Left lobe of liver (tissue), 2 donors: ENCODE results near the gene ANXA2R. TPM values are rescaled to one million over a fixed set of nuclear protein-coding genes. Genes with fewer than 3 reads are reported as not detected.
"Not testable (repeated sequence)": the region's sequence is repeated elsewhere in the genome, so short reads cannot be mapped to it uniquely, and the experiment has no call there.

Source experiments
- ATAC-seq: fragments of 200-7000 bp; cut with Tn5 transposase; one replicate; pipeline ENCODE4 v1.9.1; 2020; ENCODE audit warnings: mild to moderate bottlenecking, moderate library complexity
- DNase-seq: peaks from one replicate; pipeline ENCODE4 v3.0.0-alpha.2; 2020; ENCODE audit warnings: low spot score
- total RNA-seq: library from RNA; stranded (reverse); gene quantifications from one replicate; pipeline ENCODE4 v1.2.1, GENCODE V29; 2021
- donor health status: DM: no; HTN: no; CAD: no; lungs with moderate emphysema.
- donor health status: DM: no; HTN: yes; CAD: no.

Gene ANXA2R
- total RNA-seq, 1 donor from 2014 or later, result 0.35 TPM

DNA sequence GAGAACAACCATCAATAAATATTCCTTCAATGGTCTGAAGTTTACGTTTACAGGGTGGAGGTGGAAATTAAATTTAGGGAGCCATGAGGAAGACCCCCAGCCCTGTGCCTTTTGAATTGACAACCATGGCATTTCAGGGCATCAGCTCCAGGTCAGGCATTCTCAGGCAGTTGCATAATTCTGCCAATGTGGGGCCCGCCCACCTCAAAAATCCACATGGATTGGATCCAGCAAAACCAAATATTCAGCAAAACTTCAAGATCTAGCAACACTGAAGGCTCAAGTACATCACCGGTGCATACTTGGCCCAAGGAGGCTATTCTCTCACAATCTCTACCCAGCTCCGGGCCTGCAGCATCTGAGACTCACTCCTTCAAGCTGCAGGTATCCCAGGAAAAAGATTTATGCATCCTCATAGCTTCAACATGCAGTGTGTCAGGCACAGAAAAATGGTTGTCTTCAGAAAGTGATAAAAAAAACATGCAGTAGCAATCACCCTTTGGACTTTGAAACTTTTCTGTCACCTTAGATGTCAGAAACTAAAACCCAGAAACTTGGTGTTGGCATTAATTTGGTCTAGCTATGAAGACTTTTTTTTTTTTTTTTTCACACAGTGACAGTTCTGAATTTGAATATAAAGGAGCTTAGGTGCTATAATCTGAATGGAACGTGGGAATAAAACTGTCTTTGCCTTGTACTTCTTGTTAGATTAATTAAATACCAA lies 21.4 kb upstream of the ANXA2R start:
- no peak for ATAC-seq
- no peak for DNase-seq

DNA sequence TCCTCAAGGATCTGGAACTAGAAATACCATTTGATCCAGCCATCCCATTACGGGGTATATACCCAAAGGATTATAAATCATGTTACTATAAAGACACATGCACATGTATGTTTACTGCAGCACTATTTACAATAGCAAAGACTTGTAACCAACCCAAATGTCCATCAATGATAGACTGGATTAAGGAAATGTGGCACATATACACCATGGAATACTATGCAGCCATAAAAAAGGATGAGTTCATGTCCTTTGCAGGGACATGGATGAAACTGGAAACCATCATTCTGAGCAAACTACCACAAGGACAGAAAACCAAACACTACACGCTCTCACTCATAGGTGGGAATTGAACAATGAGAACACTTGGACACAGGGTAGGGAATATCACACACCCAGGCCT lies 19.9 kb upstream of the ANXA2R start:
- DNase-seq, ATAC-seq: not testable (repeated sequence)

DNA sequence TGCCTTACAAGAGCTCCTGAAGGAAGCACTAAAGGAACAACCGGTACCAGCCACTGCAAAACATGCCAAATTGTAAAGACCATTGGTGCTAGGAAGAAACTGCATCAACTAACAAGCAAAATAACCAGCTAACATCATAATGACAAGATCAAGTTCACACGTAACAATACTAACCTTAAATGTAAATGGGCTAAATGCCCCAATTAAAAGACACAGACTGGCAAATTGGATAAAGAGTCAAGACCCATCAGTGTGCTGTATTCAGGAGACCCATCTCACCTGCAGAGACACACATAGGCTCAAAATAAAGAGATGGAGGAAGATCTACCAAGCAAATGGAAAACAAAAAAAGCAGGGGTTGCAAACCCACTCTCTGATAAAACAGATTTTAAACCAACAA lies 15.0 kb upstream of the ANXA2R start:
- DNase-seq, ATAC-seq: not testable (repeated sequence)

DNA sequence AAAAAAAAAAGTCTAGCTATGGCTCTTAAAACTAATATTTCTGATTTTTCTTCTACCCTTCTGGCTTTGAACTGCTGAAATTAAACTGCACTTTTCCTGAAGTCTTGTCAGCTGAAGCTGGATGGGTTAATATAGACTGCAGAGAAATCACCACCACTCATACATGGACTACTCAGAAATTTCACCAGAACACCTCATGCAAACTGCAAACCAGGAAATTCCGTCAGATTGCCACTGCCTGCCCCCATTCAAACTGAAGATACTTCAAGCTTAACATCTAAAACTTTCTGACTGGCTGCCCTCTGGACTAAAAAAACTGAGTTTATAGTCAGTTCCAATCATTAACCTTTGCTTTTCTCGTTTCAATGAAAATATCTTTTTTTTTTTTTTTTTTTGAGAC lies 11.6 kb upstream of the ANXA2R start:
- ATAC-seq, result no peak

DNA sequence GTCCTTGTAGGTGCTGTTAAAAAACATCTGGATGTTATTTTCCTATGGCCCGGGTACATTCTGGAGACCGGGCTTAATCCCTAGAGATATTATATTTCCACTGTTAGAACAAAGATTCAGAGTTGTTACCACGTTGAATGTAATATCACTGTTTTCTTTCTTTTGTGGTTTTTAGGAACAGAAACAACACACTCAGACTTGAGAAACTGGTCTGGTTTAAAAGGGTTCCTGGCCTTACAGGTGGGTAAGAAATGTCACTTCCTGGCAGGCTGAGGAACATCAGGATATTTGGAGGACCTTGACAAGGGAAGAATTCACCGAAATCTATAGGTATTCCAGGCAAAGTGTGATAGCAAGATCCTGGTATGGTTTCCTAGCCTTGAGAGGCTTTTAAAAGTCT lies 10.3 kb upstream of the ANXA2R start:
- ATAC-seq (no peak), DNase-seq (no peak)

More for the DNA sequence above, 11.6 kb upstream of the ANXA2R start:
- no peak for DNase-seq

DNA sequence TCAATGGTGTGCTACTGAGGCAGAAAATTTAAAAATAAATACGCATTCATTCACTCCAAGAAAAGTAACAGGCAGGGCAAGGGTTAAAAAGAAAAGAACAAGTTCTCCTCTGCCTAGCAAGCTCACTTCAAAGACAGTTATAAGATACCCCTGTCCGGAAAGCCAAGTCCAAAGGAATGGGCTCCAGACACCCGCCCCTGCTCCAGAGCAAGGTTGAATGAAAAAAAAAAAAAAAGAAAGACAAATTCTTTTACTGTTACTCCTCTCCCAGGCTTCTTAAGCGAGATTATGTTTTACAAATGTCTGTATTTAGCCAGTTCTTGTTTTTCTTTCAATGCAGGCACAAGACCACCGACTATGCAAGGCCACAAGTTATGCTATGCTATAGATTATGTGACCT lies 9.1 kb upstream of the ANXA2R start:
- no peak for ATAC-seq
- DNase-seq, result no peak

DNA sequence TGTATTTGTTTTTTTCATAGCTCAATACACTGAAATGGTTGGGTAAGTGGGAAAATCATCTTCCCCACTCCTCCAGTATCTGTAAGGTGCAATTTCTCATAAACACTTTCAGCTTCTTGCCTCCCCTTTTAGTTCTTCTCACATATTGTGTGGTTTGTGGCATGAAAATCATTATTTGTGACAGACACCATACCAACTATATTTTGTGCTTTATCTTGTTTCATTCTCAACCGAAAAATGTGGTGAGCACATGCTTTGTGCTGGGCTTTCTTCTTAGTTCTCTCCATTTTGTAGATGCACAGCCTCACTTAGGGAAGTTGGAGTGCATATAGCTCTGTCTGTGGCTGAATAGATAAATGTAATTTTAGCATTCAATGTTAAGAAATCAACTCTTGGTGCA lies 6.4 kb upstream of the ANXA2R start:
- no peak for ATAC-seq
- no peak for DNase-seq

DNA sequence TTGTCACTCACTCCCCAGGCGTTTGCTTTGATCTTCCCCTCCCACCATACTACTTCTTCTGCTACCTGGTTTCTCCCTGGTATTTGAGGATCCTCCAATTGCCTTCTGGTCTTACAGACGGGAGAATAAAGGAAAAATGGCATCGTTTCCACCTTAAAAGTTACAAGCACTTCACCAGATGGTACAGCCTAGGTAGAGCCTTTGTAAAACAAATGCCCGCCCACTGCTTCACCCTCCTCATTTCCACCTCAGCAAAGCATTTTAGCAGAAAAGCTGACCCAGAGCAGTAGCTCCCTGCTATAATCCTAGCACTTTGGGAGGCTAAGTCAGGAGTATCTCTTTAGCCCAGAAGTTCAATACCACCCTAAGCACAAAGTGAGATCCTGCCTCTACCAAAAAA lies 5.1 kb upstream of the ANXA2R start:
- DNase-seq, result no peak
- ATAC-seq, result no peak

DNA sequence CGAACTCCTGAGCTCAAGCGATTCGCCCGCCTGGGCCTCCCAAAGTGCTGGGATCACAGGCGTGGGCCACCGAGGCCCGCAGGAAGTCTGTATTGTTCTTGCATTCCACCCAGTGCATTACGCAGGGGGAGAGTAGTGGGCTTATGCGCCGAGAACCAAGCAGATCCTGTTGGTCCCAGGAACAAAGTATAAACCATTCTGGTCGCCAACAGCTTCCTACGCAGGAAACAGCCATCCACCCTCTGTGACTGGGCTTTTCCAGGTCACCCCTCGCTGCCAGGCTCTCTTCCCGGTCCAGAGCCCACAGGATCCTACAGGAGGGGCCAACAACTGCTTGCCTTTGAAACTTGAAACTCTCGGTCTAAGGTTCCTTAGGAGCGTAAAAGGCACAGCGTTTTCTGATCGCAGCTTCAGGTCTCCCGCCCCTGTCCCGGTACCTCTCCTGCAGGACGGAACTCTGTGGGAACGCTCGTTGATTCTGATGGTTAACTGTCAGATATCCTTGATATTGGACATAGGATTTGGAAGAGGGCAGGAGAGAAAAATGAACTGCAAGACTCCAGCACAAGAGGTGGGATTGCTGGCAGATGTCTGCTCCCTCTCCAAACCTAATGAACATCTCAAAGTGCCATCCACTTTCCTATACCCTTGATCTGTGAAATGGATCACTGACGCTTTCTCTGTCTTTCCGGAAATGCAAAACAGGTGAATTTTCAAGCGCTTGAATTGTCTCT lies 4.2 kb upstream of the ANXA2R start:
- no peak for ATAC-seq
- DNase-seq, result no peak

DNA sequence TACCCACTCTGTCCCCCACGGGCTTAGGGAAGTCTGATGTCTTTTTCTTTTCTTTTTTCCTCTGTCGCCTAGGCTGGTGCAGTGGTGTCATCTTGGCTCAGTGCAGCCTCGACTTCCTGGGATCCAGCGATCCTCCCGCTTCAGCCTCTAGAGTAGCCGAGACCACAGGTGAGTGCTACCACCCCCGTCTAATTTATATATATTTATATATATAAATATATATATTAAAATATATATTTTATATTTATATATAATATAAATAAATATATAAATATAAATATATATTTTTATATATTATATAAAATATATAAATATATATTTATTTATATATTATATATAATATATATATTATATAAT lies 3.3 kb upstream of the ANXA2R start:
- DNase-seq (no peak), ATAC-seq (no peak)

DNA sequence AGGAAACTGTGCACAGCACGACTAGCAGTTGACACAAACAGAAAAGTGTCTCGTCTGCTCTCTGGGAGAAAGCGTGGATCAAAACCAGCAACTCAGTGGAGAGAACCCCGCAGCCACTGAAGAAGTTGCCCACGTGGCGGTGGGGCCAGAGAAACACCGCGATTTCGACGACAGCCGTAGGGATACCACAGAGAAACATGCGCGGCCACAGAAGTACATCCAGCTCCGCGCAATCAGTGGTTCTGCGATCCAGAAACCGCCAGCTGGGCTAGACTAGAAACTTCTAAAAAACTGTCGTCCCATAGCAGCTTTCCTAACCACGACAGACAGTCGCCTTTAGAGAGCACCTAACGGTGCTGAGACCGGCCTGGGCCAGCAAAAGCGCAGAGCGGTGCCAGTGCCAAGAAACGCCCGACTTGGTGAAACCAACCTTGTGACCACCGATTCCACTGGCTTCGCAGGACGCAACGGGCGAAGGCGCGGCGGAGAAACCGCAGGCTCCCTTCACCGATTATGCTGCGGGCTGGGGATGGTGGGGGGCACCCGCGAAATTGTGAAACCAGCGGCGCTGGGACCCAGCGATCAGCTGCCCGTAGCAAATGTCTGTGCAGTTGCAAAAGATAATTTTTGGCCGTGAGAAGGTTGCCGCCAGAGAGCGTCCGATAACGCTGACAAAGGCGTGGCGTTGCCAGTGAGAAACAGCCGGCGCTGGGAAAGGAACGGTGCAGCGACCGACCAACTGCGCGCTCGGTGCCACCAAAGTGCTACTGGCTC lies 2.7 kb upstream of the ANXA2R start:
- DNase-seq, result peak; percentile 75

DNA sequence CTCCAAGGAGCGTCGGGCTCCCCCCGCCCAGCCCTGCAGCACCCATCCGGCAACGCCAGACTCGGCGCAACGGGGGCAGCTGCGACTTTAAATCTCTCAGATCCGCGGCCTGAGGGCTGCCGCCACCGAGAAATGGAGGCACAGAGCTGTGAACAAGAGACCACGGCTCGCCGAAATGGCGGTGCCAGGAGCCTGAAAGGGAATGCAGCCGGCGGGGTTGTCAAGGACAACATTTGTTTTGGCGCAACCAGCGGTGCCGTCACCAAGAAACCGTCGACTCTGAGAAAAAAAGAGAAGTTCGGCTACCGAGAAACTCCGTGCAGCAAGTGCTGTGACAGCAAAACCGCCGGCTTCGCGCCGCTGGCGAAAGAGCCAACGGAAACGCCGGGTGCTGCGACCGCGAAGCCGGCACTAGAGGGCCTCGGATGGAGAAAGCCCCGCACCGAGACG lies 2.1 kb upstream of the ANXA2R start:
- peak; percentile 54 for ATAC-seq
- DNase-seq, result peak; percentile 73

More for the DNA sequence above, 2.7 kb upstream of the ANXA2R start:
- peak; percentile 62 for ATAC-seq

DNA sequence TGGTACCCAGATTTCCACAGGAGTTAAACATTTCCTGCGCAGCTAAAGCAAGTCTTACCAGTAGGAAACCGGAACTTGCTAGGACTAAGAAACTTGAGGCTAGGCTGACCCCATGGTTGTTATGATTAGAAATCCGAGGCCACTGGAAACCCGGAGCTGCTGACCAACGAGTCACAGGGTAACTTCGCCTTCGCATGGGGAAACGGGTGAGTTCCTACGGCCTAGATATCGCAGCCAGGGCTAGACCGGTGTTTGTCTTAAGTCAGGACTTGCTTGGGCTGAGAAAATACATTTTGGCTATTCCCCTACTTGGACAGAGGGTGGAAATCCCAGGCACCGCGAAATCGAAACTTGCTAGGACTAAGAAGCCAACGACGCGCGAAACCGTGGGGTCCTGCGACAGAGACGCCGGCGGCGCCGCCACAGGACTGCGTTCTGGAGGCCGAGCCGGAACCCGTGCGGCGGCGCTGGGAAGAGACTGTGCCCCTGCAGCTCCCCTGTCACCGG lies 1.6 kb upstream of the ANXA2R start:
- peak; percentile 55 for ATAC-seq

DNA sequence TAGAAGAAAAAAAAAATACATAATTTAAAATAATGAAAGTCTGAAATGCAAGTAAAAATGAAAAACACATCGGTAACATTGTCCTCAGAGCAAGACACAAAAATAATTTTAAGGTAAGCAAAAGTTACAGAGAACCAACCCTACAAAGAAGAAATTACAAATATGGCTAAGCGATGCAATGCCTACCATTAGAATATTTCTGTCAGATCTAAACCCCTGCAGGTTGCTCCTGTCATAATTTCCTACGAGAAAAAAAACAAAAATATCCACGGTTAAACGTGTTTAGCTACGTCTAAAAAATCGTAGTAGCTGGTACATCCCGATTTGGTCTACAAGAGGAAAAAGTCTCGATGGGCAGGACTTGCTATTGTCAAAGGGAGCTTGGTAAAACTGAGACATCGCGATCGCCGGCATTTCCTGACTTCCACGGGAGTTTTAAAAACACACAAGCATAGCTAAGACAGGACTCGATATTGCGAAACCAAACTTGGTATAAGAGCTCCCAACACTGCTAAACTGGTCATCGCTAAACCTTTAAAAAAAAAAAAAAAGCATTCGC lies 1.1 kb upstream of the ANXA2R start:
- ATAC-seq, result no peak
- DNase-seq, result no peak

More for the DNA sequence above, 1.6 kb upstream of the ANXA2R start:
- DNase-seq, result peak; percentile 69

DNA sequence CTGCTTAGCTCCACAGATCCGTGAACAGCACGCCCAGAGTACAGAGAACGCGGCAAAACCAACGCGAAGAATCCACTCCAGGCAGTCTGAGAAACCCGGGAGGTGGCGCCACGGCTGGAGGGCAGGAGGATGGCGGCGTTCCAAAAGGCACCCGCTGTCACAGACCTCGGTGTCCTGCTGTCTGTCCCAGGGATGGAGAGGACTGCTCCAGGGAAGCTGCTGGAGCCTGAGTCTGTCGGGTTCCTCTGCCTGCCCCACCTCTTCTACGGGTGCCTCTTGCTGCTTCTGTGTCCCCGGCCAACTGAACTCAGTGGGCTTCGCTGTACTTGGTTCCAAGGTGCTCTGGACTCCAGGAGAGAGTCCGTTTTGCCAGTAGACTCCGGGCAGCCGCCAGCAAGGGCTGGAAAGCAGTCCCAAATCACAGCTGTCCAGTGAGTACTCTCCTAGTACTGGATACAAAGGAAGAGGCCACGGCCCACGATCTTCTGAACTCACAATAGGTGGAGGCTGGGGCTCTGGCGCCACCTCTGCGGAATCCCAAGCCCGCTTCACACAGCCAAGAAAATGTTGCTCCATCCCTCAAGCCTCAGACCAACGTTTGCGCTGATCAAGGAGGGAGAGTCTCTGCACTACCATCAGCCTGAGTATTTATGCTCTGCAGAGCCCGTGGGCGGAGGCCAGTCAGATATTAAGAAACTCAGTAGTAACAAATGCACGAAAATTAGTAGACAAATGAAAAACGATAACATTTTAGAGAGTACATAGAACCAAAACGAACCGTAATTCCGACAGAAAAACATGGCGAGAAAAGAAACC lies 440 bp downstream of the ANXA2R start:
- peak; percentile 67 for DNase-seq
- peak; percentile 4 for ATAC-seq

DNA sequence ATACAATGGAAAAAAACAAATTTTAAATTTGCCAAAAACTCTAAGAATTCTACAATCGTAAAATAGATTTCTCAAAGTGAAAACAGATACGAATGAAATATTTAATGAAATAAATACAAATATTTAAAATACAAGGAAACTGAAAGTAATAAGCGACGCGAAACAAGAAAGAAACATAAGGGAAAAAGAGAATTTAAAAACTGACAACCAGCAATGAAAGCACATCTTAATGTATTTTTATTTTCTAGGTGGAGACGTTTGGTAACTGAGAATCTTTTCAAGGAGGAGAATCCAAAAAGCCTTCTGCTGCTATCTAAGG lies 1.0 kb downstream of the ANXA2R start:
- DNase-seq, result no peak
- no peak for ATAC-seq

DNA sequence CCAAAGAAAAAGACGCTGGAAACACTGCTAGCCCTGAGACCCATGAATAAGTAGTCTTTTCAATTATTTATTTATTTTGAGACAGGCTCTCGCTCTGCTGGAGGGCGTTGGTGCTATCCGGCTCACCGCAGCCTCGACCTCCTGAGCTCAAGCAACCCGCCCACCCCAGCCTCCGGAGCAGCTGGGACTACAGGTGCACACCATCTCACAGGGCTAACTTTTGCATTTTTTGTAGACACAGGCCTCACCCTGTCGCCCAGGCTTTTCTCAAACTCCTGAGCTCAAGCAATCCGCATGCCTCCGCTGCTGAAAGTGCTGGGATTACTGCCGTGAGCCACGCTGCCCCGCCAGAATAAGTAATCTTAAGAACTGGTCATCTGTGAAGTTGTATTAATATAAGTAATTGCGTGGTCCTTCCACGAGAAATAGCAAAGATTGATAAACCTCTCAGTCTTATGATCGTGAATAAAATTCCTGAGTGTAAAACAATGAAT lies 1.6 kb downstream of the ANXA2R start:
- DNase-seq (no peak), ATAC-seq (no peak)

DNA sequence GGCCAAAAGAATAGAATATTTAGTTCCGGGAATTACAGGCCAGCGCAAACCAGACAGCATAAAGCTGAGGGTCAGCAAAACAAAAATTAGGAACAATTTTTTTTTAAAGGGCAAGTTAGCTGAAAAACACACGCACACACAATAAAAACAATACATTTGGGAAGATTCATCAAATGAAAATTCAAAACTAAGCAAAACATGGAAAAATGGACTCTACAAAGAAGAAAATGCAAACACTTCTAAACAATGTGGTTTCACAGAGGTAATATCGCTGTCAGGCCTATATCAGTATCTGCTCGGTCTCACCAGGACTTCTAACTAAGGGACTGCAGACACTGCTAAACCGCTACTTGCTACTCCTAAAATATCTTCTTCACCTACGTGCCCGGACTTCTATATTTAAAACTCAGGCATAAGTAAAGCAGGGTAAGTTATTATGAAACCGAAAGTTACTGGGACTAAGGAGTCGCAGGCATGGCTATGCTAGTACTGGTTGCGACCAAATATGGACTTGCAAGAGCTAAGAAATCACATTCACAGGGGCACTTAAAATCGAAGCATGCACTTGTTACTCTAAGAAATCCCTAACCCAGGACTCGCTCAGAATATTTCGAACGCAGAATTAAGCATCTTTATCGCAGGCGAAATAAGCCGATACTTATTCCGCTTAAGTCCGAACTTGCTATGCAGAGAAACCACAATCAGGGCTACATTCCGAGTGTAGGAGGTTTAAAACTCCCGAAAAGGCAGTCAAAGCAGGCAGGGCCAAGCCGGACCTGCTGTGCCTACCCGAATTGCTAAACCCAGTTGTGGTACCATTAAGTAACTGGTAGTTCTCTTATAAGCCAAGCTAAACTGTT lies 2.3 kb downstream of the ANXA2R start:
- DNase-seq (no peak), ATAC-seq (peak; percentile 12)
